Measurements from ENCODE around the gene FCHO1. TPM values are rescaled to one million over a fixed set of nuclear protein-coding genes. Genes with fewer than 3 reads are reported as not detected.

The FCHO1 gene
- total and polyA plus RNA-seq, 2 donors = 1.4 to 1.7 TPM

- 84% methylated on average over 12 of the region's 12 CpGs for WGBS
- H3K4me3 ChIP-seq (ENCODE audit: low read depth, low read length) = no peak overlapping the region
- peaks cover 3% of the 10 kb centered on the region for H3K4me1 ChIP-seq (ENCODE audit: insufficient read depth)
- H3K36me3 ChIP-seq (ENCODE audit: insufficient read depth) = peaks cover 2% of the 10 kb centered on the region
- H3K27ac ChIP-seq (ENCODE audit: low read depth) = no peak overlapping the region
- no peak for DNase-seq (ENCODE audit: extremely low spot score)
Measured at GRCh38 chr19:17722655-17723240, 28.5 kb upstream of the FCHO1 start.

GRCh38 chr19:17724655-17725054 is 26.6 kb upstream of the FCHO1 start:
- Histone ChIP-seq H3K4me3 (ENCODE audit: low read depth, low read length) (no peak overlapping the region), H3K27ac (ENCODE audit: low read depth) (no peak overlapping the region), H3K4me1 (ENCODE audit: insufficient read depth) (peaks cover 3% of the 10 kb centered on the region), H3K36me3 (ENCODE audit: insufficient read depth) (peaks cover 2% of the 10 kb centered on the region)
- WGBS = 95% methylated on average over 7 of the region's 7 CpGs
- DNase-seq (ENCODE audit: extremely low spot score) = no peak

GRCh38 chr19:17725422-17726078 is 25.7 kb upstream of the FCHO1 start:
- no peak overlapping the region for H3K27ac ChIP-seq (ENCODE audit: low read depth)
- DNase-seq (ENCODE audit: extremely low spot score) = no peak
- peaks cover 2% of the 10 kb centered on the region for H3K4me1 ChIP-seq (ENCODE audit: insufficient read depth)
- no peak overlapping the region for H3K4me3 ChIP-seq (ENCODE audit: low read depth, low read length)
- 82% methylated on average over 21 of the region's 21 CpGs for WGBS
- H3K36me3 ChIP-seq (ENCODE audit: insufficient read depth) = peaks cover 2% of the 10 kb centered on the region

- DNase-seq (ENCODE audit: extremely low spot score) = no peak
- Histone ChIP-seq H3K4me3 (ENCODE audit: low read depth, low read length) (no peak overlapping the region), H3K27ac (ENCODE audit: low read depth) (no peak overlapping the region), H3K4me1 (ENCODE audit: insufficient read depth) (no peaks in the 10 kb centered on the region), H3K36me3 (ENCODE audit: insufficient read depth) (peaks cover 2% of the 10 kb centered on the region)
- 95% methylated on average over 59 of the region's 59 CpGs for WGBS
Measured at GRCh38 chr19:17726136-17726741, 25.0 kb upstream of the FCHO1 start.

- Histone ChIP-seq H3K4me1 (ENCODE audit: insufficient read depth) (no peaks in the 10 kb centered on the region), H3K4me3 (ENCODE audit: low read depth, low read length) (no peak overlapping the region), H3K27ac (ENCODE audit: low read depth) (no peak overlapping the region), H3K36me3 (ENCODE audit: insufficient read depth) (peaks cover 2% of the 10 kb centered on the region)
- WGBS = 86% methylated on average over 62 of the region's 62 CpGs
- DNase-seq (ENCODE audit: extremely low spot score) = no peak
Measured at GRCh38 chr19:17726964-17727773, 24.1 kb upstream of the FCHO1 start.

GRCh38 chr19:17727843-17728242 is 23.4 kb upstream of the FCHO1 start:
- no peak overlapping the region for H3K4me3 ChIP-seq (ENCODE audit: low read depth, low read length)
- 91% methylated on average over 19 of the region's 19 CpGs for WGBS
- no peak overlapping the region for H3K27ac ChIP-seq (ENCODE audit: low read depth)
- no peak for DNase-seq (ENCODE audit: extremely low spot score)
- H3K4me1 ChIP-seq (ENCODE audit: insufficient read depth) = no peaks in the 10 kb centered on the region
- H3K36me3 ChIP-seq (ENCODE audit: insufficient read depth) = peaks cover 2% of the 10 kb centered on the region

GRCh38 chr19:17733127-17733526 is 18.1 kb upstream of the FCHO1 start:
- no peak for DNase-seq (ENCODE audit: extremely low spot score)
- H3K4me1 ChIP-seq (ENCODE audit: insufficient read depth) = no peaks in the 10 kb centered on the region
- H3K27ac ChIP-seq (ENCODE audit: low read depth) = no peak overlapping the region
- peaks cover 2% of the 10 kb centered on the region for H3K36me3 ChIP-seq (ENCODE audit: insufficient read depth)
- no peak overlapping the region for H3K4me3 ChIP-seq (ENCODE audit: low read depth, low read length)
- 96% methylated on average over 22 of the region's 22 CpGs for WGBS

GRCh38 chr19:17734146-17734545 is 17.1 kb upstream of the FCHO1 start:
- peaks cover 2% of the 10 kb centered on the region for H3K36me3 ChIP-seq (ENCODE audit: insufficient read depth)
- 94% methylated on average over 16 of the region's 16 CpGs for WGBS
- no peak overlapping the region for H3K27ac ChIP-seq (ENCODE audit: low read depth)
- no peaks in the 10 kb centered on the region for H3K4me1 ChIP-seq (ENCODE audit: insufficient read depth)
- no peak for DNase-seq (ENCODE audit: extremely low spot score)
- H3K4me3 ChIP-seq (ENCODE audit: low read depth, low read length) = no peak overlapping the region

- no peak overlapping the region for H3K4me3 ChIP-seq (ENCODE audit: low read depth, low read length)
- H3K4me1 ChIP-seq (ENCODE audit: insufficient read depth) = no peaks in the 10 kb centered on the region
- WGBS = 95% methylated on average over 5 of the region's 5 CpGs
- peaks cover 2% of the 10 kb centered on the region for H3K36me3 ChIP-seq (ENCODE audit: insufficient read depth)
- H3K27ac ChIP-seq (ENCODE audit: low read depth) = no peak overlapping the region
- no peak for DNase-seq (ENCODE audit: extremely low spot score)
Measured at GRCh38 chr19:17735410-17735809, 15.9 kb upstream of the FCHO1 start.

GRCh38 chr19:17737690-17738153 is 13.6 kb upstream of the FCHO1 start:
- Histone ChIP-seq H3K27ac (ENCODE audit: low read depth) (no peak overlapping the region), H3K36me3 (ENCODE audit: insufficient read depth) (peaks cover 2% of the 10 kb centered on the region), H3K4me1 (ENCODE audit: insufficient read depth) (no peaks in the 10 kb centered on the region), H3K4me3 (ENCODE audit: low read depth, low read length) (no peak overlapping the region)
- no peak for DNase-seq (ENCODE audit: extremely low spot score)
- 81% methylated on average over 7 of the region's 7 CpGs for WGBS

GRCh38 chr19:17739121-17739875 is 12.0 kb upstream of the FCHO1 start:
- H3K27ac ChIP-seq (ENCODE audit: low read depth) = no peak overlapping the region
- 56% methylated on average over 18 of the region's 18 CpGs for WGBS
- no peaks in the 10 kb centered on the region for H3K4me1 ChIP-seq (ENCODE audit: insufficient read depth)
- no peak for DNase-seq (ENCODE audit: extremely low spot score)
- peaks cover 2% of the 10 kb centered on the region for H3K36me3 ChIP-seq (ENCODE audit: insufficient read depth)
- no peak overlapping the region for H3K4me3 ChIP-seq (ENCODE audit: low read depth, low read length)

- no peaks in the 10 kb centered on the region for H3K36me3 ChIP-seq (ENCODE audit: insufficient read depth)
- no peaks in the 10 kb centered on the region for H3K4me1 ChIP-seq (ENCODE audit: insufficient read depth)
- H3K4me3 ChIP-seq (ENCODE audit: low read depth, low read length) = no peak overlapping the region
- no peak overlapping the region for H3K27ac ChIP-seq (ENCODE audit: low read depth)
- no peak for DNase-seq (ENCODE audit: extremely low spot score)
- 94% methylated on average over 2 of the region's 2 CpGs for WGBS
Measured at GRCh38 chr19:17741456-17741855, 9.8 kb upstream of the FCHO1 start.

All from urinary bladder (tissue), 4 donors.